AG08396 (cell line): ENCODE data around the gene GLI3.

Experiments
- DNase-seq: peaks from one replicate; pipeline ENCODE4 v3.0.0; 2012; ENCODE audit warnings: low spot score, mixed read lengths

The GLI3 gene

GRCh38 chr7:42143711-42144600 is 93.1 kb downstream of the GLI3 start:
- no peak for DNase-seq

DNA sequence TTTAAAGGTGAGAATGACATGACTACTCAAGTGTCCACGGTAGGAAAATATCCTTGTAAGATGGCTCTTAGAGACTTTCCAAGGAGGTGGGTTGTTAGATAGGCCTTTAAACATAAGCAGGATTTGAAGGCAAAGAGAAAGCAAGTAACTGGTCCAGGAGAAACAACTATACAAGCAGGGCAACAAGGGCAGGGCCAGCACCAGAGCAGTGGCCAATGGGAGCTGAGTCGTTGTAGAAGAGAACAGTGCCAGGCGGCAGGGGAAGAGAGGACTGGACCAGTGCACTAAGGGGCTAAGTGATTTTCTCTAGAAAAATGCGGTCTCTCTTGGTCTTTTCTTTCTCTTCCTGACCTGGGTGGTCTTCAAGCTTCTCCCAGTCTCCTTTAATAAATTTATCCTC is 94.9 kb downstream of the GLI3 start:
- no peak for DNase-seq

DNA sequence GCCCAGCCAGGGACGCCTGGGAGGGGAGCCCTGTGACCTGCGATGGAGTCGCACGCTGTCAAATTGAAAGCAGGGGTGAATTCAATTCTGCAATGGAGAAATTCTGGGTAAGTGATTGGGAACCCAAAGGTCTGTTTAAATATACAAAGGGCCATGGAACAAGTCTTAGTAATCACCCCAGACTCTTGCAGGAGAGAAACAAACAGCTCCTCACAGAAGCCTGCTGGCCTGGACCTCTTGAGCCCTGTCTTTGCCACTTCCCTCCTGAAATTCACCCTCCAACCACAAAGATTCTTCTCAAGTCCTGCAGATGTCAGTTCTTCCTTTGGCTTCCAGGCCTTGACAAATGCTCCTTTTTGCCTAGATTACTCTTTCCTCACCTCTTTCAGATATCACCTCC is 97.3 kb downstream of the GLI3 start:
- no peak for DNase-seq

GRCh38 chr7:42138691-42139090 is 98.3 kb downstream of the GLI3 start:
- DNase-seq: no peak

DNA sequence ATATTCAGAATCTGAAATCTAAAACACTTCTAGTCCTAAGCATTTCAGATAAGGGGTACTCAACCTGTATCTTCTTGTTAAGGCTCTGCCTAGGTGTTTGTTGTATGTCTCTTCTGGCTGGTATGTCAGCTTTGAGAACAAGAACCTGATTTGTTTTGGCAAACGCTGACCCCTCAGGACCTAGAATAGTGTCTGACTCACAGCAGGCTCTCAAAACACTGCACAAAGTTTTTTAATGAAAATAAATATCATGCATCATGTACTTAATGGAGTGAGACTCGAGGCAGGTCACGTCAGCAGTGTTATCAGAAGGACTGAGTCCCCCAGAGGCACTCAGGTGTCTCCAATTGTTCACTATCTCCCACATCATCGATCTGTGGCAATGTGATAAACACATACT is 99.1 kb downstream of the GLI3 start:
- DNase-seq: no peak

DNA sequence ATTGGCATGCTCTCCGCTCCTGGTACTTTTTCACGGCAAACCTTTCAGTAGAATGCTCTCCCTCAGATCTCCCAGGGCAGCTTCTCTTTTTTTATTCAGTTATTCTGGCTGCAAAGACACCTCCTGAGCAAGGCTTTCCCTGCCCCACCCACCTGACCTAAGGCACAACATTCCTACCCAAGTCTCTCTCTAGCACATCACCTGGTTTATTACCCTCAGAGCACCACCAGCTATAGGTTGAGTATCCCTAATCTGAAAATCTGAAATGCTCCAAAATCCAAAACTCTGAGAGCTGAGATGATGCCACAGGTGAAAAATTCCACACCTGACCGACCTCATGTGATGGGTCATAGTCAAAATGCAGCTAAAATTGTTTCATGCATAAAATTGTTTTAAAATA is 99.6 kb downstream of the GLI3 start:
- no peak for DNase-seq

- no peak for DNase-seq
These were observed 101.3 kb downstream of the GLI3 start for GRCh38 chr7:42135728-42136127.

DNA sequence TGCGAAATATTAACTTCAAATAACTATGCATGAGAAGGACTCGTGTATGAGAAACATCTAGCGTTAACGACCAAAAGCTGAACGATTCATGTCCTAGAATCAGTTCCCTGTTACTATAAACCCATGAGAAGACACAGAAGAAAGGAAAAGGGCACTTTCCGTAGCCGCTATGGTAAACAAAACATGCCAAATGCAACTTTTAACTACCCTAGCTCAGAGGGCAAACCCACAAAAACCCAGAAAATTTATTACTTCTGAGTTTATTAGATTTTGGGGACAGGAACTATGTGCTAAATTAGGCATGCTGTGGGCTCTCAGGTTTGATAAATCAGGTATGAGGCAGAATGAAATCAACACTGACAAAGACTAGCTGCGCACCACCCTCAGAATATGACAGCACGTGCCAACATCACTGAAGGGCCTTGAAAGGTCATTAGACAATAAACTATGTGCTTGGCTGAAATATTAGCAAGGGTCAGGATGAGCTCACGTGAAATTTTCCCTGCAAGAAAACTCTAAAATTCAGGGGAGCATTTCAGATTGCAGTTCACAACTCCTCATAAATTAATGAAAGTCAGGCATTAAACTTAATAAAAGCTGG is 102.6 kb downstream of the GLI3 start:
- DNase-seq: no peak

DNA sequence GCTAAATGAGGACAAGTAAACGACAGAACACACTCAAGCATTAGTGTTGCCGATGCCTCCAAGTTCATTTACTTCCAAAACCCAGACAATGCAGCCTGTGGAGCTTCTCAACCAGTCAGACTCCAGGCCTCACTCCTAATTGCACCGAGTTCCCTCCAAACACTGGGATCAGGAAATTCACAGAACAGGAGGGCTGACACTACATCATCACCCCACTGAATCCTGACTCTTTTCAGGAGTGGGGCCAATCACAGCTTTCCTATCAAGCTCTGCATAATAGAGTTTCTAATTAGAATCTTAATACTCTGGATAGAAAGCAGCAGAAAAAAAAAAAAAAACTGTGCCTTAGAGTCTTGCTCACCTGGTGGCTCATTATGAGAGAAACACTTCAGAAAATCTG is 103.7 kb downstream of the GLI3 start:
- DNase-seq: no peak

DNA sequence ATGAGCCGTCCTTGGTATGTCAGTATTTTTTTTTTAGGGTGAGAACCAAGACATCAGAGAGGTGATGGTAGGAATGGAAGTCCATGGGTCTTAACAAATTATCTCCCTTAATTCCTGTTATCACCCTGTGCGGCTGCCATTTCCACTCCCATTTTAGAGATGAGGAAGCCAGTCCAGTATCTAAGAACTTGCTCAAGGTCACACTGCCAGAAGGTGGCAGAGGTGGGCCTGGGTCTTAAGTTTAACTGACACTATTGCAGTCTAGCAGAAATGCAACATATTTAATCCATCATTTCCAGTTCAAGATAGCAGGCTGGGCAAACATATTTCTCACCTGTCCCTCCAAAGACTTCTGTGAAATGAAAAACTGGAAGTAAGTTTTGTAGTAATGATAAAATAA is 108.3 kb downstream of the GLI3 start:
- no peak for DNase-seq

DNA sequence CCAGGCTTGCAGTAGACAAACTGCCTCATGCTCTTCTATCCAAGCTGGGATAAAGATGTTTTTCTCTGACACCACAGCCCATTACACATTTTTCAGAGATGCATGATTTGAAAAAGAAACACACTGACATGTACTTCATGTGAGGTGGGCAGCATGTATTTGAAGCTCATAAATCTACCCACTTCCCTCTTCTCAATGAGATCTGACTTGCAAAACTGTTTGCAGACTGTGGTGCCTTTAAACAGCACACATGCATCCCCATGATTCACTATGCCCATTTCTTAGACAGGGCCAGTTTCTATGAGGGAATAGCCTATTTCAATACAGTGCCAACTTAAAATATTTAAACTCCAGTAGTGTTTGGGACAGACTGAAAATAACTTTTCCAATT is 109.8 kb downstream of the GLI3 start:
- no peak for DNase-seq

- no peak for DNase-seq
These were observed 110.4 kb downstream of the GLI3 start for GRCh38 chr7:42126475-42127231.

GRCh38 chr7:42125321-42125720 is 111.7 kb downstream of the GLI3 start:
- no peak for DNase-seq

GRCh38 chr7:42123716-42124115 is 113.3 kb downstream of the GLI3 start:
- no peak for DNase-seq

DNA sequence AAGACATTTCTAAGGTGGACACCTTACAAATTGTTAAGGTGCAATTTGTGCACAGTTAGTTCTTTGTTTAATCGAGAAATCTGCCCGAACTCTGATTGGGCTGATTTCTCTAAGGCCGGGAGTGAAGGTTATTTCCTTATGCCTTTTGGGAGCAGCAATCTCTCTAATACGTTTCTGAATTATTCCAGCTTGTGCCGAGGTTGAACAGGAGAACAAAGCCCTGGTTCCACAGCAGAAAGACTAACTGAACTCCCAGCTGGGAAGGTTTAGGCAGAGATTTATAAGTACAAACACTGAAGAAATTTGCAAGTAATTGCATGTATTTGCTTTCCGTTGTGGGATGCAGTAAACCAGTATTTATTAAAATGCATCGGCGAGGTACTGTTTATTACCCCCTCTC is 116.8 kb downstream of the GLI3 start:
- DNase-seq: no peak

DNA sequence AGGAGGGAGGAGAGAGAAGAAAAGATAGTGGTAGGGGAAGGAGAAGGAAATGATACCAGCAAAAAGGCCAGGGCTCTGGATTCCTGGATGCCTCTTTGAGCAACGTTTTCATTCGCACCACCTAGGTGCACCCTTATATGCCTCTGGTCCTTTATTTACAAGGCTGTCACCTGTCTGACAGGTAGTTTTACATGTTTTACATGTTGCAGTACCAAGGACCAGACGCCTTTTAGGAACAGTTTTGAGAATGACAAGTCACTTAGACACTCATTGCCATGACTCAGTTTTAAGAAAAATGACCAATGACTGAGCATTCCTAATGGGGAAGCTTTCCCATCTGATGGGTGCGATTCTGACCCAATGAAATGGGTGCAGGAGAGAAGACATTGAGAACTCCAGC is 119.8 kb downstream of the GLI3 start:
- no peak for DNase-seq

GRCh38 chr7:42115795-42116194 is 121.2 kb downstream of the GLI3 start:
- DNase-seq: no peak

DNA sequence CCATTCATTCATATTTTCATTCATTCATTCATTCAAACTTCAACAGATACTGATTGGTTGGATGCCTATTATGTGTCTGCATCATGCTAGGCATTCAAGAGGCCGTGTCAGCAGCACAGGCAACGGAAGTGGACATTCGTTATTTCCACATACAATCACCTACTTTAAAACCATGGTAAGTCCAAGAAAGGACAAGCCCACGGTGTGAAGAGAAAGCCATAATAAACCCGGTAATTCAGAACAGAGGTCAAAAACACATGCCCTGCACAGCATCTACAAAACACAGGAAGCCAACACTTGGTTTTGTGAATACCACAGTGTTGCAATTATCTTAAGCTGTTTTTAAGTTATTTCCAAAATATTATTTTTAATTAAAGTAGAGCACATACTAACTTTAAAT is 126.7 kb downstream of the GLI3 start:
- no peak for DNase-seq

GRCh38 chr7:42108803-42109528 is 128.0 kb downstream of the GLI3 start:
- no peak for DNase-seq

DNA sequence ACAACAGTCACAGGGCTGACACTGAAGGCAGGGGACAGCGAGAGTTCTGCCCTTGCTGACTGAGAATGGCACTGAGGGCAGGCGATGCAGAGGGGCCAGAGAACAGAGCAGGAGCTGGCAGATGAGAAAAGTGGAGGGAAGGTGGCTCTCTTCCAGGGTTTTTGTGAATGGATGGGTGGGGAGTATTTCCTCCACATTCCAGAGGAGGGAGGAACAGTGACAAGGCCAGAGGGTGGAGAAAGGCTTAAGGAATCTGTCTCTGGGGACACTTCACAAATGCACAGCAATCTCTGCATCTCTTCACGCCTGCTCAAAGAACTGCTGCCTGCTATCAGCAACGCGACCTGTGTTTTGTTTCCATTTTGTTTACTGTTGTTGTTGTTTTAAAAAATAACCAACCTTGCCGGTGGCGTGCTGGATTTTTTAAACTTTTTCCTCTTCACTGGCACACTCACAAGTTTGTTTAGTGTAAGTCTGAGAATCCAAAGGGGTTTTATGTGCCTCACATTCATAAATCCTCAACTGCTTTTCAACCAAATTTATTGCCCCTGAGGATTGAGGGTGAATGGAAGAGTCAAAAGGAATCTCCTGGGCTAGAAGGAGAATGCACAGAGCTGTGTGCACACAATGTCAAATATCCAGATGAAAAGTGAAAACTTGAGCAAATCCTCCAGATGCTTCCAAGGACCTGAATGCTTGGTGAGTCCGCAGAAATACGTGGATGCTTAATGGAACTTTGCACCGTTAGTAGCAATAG is 129.3 kb downstream of the GLI3 start:
- DNase-seq: peak; percentile 48

DNA sequence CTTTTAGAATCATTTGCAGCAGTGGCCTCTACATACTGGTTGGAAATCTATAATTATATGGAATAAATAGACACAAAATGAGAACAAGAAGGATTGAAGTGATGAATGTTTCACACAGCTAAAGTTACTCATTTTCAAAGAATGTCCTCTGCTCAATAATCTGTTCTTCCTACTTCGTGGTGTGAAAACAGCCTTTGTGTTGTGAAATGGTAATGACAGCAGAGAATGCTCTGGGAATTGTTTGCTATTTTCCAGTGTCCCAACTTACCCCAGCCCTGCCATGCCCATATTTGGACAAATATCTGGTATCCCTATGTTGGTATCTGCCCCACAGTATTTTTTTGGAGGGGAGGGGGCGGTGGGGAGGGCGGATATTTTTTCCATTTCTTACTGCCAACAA is 130.4 kb downstream of the GLI3 start:
- no peak for DNase-seq
